Embryonic facial prominence (tissue), 1 donor: ENCODE results near the gene ELN.
"Not testable (repeated sequence)": the region's sequence is repeated elsewhere in the genome, so short reads cannot be mapped to it uniquely, and the experiment has no call there.

Experiments used
- DNase-seq: peaks from one replicate; pipeline ENCODE4 v3.0.0-alpha.2; 2016; ENCODE audit errors: extremely low spot score

Gene ELN

GRCh38 chr7:74040791-74041520 is 13.0 kb downstream of the ELN start:
- DNase-seq: peak; percentile 38

GRCh38 chr7:74042746-74043522 is 15.0 kb downstream of the ELN start:
- DNase-seq: no peak

- peak; percentile 77 for DNase-seq
Measured at GRCh38 chr7:74043523-74043951, 15.6 kb downstream of the ELN start.

GRCh38 chr7:74044366-74045350 is 16.7 kb downstream of the ELN start:
- DNase-seq: no peak

- DNase-seq: not testable (repeated sequence)
Measured at GRCh38 chr7:74046581-74046980, 18.6 kb downstream of the ELN start.

- no peak for DNase-seq
Measured at GRCh38 chr7:74047804-74048380, 19.9 kb downstream of the ELN start.

GRCh38 chr7:74048999-74049599 is 21.1 kb downstream of the ELN start:
- DNase-seq: no peak

GRCh38 chr7:74049997-74050798 is 22.2 kb downstream of the ELN start:
- DNase-seq: no peak

GRCh38 chr7:74051193-74051592 is 23.2 kb downstream of the ELN start:
- DNase-seq: no peak

- DNase-seq: no peak
Measured at GRCh38 chr7:74051629-74052410, 23.8 kb downstream of the ELN start.

- DNase-seq: no peak
Measured at GRCh38 chr7:74052628-74053027, 24.7 kb downstream of the ELN start.

GRCh38 chr7:74053589-74054186 is 25.7 kb downstream of the ELN start:
- DNase-seq: no peak

GRCh38 chr7:74056096-74056915 is 28.3 kb downstream of the ELN start:
- no peak for DNase-seq

- DNase-seq: no peak
Measured at GRCh38 chr7:74057216-74057925, 29.4 kb downstream of the ELN start.

GRCh38 chr7:74057987-74058386 is 30.0 kb downstream of the ELN start:
- DNase-seq: no peak

GRCh38 chr7:74058486-74058885 is 30.5 kb downstream of the ELN start:
- DNase-seq: no peak

- DNase-seq: no peak
Measured at GRCh38 chr7:74059037-74059436, 31.1 kb downstream of the ELN start.
